Anterior cingulate cortex (tissue), 58 donors: ENCODE data around the gene NEUROG2.
"Not testable (repeated sequence)": the region's sequence is repeated elsewhere in the genome, so short reads cannot be mapped to it uniquely, and the experiment has no call there.

Experiments
- DNase-seq, 58 donors: peaks; one replicate each; lab custom pipeline; 2025; lab: John Stamatoyannopoulos, UW

The NEUROG2 gene

GRCh38 chr4:112502871-112503270, 13.1 kb downstream of the NEUROG2 start:
- no peak for DNase-seq

DNA sequence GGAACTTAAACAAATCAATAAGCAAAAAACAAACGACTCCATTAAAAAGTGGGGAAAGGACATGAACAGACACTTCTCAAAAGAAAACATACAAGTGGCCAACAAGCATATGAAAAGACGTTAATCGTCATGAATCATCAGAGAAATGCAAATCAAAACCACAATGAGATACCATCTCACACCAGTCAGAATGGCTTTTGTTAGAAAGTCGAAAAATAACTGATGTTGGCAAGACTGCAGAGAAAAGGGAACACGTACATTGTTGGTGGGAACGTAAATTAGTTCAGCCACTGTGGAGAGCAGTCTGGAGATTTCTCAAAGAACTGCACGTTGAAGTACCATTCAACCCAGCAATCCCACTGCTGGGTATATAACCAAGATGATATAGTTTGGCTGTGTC, 23.7 kb downstream of the NEUROG2 start:
- DNase-seq, result no peak

DNA sequence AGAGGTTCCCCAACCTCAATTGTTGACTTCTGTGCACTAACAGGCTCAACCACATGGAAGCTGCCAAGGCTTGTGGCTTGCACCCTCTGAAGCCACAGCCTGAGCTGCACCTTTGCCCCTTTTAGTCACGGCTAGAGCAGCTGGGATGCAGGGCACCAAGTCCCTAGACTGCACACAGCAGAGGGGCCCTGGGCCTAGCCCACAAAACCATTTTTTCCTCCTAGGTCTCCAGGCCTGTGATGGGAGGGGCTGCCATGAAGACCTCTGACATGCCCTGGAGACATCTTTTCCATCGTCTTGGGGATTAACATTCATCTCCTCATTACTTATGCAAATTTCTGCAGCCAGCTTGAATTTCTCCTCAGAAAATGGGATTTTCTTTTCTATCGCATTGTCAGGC, 25.2 kb downstream of the NEUROG2 start:
- not testable (repeated sequence) for DNase-seq

DNA sequence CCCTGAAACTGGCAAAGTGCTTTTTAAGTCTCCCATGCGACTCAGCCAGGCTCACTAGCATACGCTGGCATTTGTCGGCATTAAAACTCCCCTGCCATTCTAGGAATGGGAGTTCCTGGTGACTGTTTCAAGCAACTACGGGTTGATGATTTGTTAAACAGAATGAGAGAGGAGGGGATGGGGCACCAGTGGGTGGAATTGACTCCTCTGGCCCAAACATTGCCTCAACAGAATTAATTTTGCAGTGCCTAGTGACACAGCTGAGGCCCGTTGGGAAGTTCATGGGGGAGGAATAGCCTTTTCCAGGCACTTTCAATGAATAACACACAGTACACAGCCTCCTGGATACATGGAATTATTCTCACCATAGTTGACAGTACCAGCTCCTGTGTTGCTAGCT, 30.1 kb downstream of the NEUROG2 start:
- DNase-seq, result no peak

DNA sequence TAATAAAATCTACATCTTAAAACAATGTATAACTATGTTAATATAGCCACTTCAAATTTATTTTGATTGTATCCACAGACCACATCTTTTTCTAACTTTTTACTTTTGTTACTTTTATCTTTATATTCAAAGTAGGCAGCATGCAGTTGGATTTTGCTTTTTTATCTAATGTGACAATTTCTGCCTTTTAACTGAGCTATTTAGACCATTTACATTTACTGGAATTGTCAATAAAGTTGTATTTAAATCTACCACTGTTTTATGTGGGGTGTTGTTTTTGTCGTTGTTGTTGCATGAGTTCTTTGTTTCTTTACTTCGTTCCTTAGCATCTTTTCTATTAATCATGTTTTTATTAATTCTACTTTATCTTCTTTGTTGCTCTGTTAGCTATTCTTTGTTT, 42.0 kb downstream of the NEUROG2 start:
- no peak for DNase-seq

- DNase-seq, result no peak
Observed at GRCh38 chr4:112472318-112472717, 43.7 kb downstream of the NEUROG2 start.
